Activated CD4-positive, alpha-beta T cell treated with anti-CD3 and anti-CD28 coated beads, Interleukin-10, Interleukin-2, amounts not matched to agents 100 ng/mL and 50 ng/mL, durations not matched to agents 16 hours and 8 hours (primary cell): ENCODE data around the gene PARD6G.

Source experiments
- DNase-seq: peaks from one replicate; pipeline ENCODE4 v3.0.0-alpha.2; 2020

Gene PARD6G

DNA sequence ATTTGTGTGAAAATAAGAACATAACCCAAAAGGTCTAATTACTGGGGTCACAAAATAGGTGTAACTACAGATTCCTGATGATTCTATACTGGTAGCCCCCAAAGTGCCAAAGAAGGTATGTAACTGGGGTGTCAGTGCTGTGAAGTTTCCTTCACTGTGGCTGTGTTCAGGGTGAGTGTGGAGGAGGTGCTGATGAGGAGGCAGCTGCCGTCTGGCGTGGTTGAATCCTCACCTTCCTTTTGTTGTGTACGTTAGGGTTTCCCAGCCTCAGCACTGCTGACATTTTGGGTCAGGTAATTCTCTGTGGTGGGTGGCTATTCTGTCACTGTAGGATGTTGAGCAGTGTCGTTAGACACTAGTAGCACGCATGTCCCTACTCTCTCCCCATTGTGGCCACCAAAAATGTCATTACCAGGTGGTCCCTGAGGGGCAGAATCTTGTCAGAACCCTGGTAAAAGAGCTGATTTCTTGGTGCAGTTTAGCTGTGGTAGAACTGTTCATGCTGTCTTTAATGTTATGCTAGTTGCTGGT, 106.8 kb downstream of the PARD6G start:
- no peak for DNase-seq

DNA sequence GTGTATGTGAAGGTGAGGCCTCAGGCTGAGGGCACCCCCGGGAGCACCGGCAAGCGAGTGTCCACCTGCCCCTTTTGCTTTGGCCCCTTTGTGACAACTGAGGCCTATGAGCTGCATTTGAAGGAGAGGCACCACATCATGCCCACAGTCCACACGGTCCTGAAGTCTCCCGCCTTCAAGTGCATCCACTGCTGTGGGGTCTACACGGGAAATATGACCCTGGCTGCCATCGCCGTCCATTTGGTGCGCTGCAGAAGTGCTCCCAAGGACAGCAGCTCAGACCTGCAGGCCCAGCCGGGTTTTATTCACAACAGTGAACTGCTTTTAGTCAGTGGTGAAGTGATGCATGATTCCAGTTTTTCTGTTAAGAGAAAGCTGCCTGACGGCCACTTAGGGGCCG, 109.3 kb downstream of the PARD6G start:
- DNase-seq, result no peak

DNA sequence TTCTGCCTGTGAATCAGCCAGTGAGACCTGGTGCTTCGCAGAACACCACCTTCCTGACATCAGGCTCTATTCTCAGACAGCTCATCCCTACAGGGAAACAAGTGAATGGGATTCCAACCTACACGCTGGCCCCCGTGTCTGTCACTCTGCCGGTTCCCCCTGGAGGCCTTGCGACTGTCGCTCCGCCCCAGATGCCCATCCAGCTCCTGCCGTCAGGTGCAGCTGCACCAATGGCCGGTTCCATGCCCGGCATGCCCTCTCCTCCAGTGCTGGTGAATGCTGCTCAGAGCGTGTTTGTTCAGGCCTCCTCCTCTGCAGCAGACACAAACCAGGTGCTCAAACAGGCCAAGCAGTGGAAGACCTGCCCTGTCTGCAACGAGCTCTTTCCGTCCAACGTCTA, 110.2 kb downstream of the PARD6G start:
- no peak for DNase-seq

DNA sequence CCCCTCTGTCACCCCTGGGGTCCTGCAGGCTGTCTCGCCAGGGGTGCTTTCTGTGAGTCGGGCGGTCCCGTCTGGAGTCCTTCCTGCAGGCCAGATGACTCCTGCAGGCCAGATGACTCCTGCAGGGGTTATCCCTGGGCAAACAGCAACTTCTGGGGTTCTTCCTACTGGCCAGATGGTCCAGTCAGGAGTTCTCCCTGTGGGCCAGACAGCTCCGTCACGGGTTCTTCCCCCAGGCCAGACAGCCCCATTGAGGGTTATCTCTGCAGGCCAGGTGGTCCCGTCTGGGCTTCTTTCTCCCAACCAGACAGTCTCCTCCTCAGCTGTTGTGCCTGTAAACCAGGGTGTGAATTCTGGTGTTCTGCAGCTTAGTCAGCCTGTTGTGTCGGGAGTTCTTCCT, 110.6 kb downstream of the PARD6G start:
- no peak for DNase-seq

DNA sequence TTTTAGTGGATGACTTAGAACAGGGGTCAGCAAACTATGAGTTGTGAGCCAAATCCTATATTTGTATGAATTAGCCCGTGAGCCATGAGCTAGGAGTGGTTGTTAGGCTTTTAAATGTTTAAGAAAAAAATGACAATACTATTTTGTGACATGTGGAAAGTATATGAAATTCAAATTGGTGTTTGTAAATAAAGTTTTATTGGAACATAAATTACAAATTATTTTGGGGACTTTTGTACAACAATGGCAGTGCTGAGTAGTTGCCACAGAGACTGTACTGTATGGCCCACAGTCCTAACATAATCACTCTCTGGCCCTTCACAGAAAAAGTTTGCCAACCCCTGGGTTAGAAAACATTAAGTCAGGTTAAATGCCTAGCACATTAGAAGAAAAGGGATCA, 112.2 kb downstream of the PARD6G start:
- DNase-seq, result no peak

DNA sequence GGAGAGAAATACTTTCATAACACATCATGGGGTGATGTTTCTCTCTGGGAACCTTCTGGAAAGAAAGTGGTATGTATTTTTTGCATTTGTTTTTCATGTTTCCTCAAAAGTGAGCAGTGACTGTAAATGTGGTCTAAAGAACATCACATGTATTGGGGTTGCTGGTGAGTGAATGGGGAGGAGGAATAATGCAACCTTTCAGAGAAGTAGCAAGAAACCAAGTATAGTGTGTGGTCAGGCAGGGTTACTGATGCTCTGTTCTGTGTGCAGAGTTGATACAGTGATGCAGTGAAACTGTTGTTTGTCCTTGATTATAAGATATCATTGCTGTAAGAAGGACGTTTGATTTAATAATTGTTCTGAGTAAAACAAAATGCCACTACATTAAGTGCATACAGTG, 114.2 kb downstream of the PARD6G start:
- no peak for DNase-seq

DNA sequence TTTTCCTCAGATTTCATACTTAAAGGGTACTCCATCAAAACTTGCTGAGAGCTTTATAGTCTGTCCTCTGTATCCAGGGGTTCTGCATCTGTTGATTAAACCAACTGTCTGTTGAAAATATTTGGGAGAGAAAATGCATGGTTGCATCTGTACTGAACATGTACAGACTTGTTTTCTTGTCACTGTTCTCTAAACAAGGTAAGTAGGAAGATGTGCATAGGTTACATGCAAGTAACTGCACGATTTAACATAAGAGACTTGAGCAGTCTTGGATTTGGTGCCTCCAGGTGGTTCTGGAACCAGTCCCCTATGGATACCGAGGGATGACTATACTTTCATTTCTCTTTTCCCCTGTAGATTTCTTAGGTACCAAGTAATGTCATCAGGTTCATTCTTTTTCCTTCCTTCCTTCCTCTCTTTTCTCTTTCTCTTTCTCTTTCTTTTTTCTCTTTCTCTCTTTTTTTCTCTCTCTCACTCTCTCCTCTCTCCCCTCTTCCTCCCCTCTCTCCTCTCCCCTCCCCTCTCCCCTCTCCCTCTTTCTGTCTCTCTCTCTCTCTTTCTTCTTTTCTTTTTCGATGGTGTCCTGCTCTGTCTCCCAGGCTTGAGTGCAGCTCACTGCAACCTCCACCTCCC, 115.0 kb downstream of the PARD6G start:
- DNase-seq, result no peak

DNA sequence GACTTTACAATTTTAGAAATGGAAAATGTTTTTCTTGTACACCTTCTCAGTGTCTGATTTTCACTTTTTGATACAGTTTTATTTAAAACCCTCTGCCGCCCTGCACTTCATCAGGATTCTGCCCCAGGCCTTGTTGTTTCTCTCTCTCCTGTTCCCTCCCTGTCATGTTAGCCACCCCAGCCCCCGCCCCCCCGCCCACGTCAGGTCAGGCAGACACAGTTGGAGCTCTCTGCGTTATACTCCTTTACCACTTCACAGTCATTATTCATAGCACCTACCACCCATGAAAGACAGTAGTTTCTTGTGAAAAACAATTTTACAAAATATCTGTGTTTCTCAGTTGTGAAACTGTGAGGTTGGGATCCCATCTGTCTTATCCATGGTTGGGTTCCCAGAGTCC, 116.8 kb downstream of the PARD6G start:
- no peak for DNase-seq

DNA sequence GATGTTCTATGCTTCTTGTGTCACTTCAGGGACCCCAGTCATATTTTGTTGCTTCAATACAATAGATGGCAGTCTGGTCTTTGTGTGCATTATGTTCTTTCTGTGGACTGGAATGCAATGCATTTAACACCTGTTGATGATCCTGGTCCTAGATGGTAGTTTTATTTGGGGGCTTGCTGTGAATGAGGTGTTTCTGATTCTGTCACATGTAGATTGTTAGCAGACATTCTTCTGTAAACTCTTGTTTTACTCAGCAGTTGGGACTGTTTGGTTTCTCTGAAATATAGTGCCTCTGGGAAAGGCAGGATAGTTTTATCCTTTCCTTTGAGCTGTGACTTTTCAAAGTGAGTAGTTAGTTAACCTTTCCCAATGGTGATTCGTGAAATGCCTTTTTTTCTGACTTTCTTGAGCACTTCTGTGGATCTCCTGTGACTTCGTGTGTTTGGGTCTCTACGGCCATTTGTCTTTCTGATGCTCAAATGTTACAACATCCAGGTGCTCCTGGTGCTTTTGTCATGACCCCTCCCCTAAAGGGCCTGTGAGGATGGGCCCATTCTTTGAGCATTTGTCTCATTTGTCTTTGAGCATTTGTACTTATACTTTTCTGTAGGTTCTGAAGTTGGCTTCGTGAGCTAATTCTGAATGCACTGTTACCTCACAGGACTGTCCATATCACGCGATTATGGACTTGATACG, 117.5 kb downstream of the PARD6G start:
- DNase-seq, result no peak

DNA sequence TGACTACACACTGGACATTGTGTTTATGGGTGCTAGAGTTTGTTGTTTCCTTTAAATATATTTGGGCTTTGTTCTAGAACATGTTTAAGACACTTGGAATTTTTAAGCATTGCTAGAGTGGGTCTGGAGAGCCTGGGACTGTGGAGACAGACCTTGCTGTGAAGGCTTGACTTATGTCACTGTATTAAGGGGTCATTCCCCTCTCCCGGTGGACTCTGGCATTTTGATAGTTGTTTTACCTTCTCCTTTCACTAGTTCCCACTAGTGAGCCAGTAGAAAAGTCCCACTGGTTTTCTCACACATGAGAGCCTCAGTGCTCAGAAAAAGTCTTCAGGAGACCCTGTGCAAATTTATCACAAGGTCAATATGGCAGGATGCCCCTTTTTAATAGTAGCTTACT, 119.7 kb downstream of the PARD6G start:
- DNase-seq, result no peak

DNA sequence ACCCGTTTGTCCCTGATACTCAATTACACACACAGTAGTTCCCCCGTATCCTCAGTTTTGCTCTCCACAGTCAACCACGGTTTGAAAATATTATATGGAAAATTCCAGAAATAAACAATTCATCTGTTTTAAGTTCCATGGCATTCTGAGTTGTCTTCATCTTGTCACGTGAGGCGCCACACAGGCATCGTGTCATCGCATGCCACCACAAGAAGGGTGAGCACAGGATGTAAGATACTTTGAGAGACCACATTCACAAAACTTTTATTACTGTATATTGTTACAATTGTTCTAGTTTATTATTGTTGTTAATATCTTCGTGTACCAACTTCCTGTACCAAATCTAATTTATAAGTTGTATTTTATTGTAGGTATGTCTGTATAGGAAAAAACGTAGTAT, 120.5 kb downstream of the PARD6G start:
- DNase-seq, result no peak

DNA sequence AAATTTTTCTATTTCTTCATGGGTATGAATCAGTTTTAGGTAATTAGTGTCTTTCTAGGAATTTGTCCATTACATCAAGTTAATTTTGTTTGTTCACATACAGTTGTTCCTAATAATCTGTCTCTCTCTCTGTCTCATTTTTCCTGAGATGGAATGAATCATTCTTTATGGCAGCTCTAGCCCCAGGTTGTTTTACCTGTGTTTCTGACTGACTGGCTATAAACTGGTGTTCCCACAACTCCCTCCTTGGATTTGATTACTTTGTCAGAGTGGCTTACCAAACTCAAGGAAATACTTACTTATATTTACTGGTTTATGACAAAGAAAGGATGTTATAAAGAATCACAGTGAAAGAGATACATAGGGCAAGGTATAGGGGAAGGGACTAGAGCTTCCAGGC, 123.2 kb downstream of the PARD6G start:
- no peak for DNase-seq

DNA sequence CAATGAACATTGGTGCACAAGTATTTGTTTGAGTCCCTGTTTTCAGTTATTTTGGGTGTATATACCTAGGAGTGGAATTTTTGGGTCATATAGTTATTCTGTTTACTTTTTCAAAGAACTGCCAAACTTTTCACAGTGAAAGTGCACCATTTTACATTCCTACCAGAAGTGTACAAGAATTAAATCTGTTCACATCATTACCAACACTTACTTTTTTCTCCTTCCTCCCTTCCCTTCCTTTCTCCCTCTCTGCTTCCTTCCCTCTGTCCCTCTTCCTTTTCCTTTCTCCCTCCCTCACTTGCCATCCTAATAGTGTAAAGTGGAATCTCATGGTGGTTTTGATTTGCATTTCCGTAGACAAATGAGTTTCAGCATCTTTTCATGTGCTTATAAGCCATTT, 126.4 kb downstream of the PARD6G start:
- DNase-seq, result no peak

DNA sequence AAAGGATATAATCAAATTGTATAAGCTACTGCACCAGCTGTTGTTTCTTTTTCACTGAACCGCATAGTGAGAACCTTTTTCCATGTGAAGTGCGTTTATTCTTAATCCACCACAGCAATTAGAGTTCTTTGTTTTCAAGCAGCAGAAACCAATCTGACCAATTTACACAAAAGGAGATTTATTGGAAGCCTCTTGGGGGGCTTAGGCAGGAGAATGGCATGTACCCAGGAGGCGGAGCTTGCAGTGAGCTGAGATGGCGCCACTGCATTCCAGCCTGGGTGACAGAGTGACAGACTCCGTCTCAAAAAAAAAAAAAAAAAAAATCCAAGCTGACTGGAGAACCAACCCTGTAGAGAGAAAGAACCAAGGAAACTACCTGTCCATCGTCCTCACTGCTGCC, 128.2 kb downstream of the PARD6G start:
- DNase-seq, result no peak

DNA sequence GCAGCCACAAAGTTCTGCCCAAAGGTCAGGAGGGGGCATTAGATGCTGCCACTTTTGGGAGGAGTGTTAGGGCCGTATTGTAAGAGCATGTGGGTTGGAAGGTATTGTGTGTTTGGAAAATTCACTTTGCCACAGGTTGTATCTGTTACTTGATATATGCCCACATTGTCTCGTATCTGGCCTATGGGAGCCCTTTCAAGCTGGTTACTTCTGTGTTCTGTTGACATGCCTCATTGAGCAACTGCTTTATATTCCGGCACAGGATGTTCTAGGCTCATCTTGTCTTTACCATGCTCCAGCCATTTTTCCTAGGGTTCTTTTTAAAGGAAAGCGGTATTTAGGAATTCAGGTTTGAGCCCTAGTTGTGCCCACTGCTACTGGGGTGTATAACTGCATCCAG, 132.3 kb downstream of the PARD6G start:
- no peak for DNase-seq

DNA sequence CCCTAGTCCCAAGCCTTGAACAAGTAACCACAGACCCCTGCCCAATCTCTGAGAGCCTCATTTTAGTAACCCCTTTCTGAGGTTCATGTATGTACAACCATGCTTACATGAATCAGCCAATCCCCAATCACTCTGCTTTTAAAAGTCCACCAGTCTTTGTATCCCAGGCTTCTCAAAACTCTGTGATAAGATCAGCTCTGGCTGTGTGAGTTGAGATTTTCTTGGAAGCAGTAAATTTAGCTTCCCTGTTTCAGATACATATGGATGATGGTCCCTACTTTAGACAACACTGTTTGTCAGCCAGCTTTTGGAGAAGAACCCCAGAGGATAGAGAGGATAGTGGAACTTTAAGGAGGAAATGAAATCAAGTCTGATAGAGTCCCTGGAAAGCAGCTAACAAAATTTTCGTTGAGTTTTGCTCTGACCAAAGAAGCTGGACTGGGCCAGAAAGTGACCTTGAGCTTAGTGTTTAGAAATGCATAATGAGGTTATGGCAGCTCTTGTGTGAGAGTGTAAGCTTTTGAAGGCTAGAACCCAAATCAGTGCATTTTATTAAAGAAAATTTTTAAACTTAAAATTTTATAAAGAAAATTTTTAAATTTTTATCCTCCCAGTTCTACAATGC, 134.6 kb downstream of the PARD6G start:
- DNase-seq, result no peak

DNA sequence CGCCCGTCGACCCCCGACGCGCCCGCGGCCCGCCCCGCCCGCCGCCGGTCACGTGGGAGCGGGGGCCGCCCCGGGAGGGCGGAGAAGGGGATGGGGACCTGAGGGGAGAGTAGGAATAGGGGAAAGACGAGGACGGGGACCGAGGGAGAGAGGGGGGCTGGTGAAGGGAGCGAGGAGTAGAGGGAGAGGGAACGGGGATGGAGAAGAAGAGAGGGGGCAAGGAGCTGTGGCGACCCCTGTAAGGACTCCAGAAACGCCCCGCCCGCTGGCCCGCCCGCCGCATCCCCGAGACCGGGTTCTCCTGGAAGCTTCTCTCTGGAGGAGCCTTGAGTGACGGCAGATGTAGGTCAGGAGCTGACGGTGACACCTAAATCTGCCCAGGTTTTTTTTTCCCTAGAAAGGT, 137.6 kb downstream of the PARD6G start:
- peak; percentile 36 for DNase-seq

DNA sequence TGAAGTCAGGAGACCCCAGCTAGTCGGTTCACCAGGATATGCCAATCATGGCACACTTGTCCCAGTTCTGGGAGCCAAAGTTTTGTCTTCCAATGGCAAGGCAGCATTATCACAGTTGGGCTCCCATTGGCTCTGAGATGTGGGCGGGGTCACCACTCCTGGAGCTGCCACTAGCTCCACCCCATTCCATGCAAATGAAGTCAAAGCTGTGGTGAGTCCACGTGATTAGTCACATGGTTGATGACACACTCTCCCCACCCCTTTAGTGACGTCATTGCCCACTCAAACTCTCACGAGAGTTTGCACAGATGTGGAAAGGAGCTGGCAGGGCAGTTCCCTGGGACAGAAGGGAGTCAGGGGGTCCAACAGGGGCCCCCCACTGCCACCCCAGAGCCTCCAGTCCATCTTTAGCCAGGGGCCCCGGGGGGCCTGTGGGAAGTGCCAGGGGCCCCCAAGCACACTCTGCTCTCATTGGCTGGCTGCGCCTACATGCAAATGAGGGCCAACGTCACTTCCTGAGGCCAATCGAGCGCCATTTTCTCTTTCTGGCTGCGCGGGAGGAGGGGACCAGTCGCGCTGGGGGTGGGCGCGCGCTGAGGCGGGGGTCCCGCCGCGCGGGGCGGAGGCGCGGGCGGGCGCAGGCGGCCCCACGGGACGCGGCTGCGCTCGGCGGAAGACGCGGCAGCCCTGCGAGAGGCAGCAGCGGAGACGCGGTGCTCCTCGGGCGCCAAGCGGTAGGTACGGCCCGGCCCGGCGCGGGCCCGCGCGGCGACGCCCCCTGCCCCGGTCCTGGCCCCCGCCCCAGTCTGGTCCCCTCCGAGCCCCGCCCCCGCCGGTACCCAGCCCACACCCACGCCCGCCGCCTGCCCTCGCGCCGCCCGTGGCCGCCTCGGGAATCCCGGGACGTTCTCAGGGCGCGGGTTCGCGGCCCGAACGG, 138.3 kb downstream of the PARD6G start, which contains the start of gene ADNP2:
TSS of gene ADNP2 (plus strand) at position 524 of the 937 bp plus-strand sequence. CDS start 8,281 bp downstream, outside the sequence.
- DNase-seq, result peak; percentile 94

DNA sequence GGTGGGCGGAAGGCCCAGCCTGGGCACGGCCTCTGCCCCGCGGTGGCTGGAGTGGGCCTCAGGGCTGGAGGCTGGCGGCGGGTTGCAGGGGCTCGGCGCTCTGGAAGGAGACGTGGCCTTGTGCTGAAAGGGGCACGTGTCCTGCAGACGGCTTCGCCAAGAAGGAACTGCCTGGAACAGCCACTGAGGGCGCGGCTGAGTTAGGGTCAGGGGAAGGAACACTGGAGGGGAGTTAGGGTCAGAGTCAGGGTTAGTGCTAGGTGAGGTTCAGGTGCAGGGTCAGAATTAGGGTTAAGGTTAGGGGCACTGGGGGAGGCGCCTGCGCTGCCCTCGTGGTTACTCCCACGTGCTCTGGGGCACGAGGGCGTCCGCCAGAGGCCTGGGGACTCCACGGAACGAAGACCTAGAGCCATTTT, 139.2 kb downstream of the PARD6G start:
- DNase-seq, result no peak

DNA sequence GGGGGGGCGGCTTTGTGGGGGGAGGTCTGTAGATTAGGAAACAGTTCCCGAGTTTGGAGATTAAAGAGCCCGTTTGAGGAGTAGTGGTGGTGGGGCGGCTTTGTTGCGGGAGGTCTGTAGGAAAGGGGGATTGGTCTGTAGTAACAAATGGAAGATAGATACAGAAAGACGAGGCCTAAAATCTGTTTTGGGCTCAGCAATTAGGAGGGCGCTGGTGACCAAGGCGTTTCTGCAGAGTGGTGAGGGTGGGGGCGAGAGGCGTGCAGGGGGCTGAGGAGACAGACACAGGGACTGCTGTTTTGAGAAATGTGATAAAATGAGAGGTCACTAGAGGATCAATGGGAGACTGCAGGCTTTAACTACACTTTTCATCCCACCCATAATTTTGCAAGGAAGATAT, 139.9 kb downstream of the PARD6G start:
- DNase-seq, result no peak
